SU-DHL-6 (cell line): ENCODE data around the gene STK32C.

ENCODE experiments used
- H2AFZ ChIP-seq: fragments of 200-600 bp; sonication (generic); 2 replicates; pipeline ENCODE4 v1.6.1; 2014; ENCODE audit warnings: low read depth, mild to moderate bottlenecking, moderate library complexity, mixed read lengths, antibody characterized with exemption, low read length; ENCODE audit not compliant: severe bottlenecking
- H3F3A ChIP-seq: fragments of 200-600 bp; shearing (Covaris generic); 2 replicates; pipeline ENCODE4 v1.6.0; 2016; ENCODE audit warnings: antibody characterized with exemption, mild to moderate bottlenecking; ENCODE audit not compliant: insufficient read depth
- H3K27ac ChIP-seq: fragments of 200-600 bp; sonication (generic); 2 replicates; pipeline ENCODE4 v1.5.1; 2016; ENCODE audit warnings: low read depth, mild to moderate bottlenecking, low read length, moderate library complexity, mixed read lengths
- H3K27me3 ChIP-seq: fragments of 200-600 bp; sonication (generic), shearing (Covaris generic); 2 replicates; pipeline ENCODE4 v1.6.0; 2014; ENCODE audit warnings: mild to moderate bottlenecking, low read length
- H3K36me3 ChIP-seq: fragments of 200-600 bp; sonication (generic); 2 replicates; pipeline ENCODE4 v1.6.1; 2014; ENCODE audit warnings: mild to moderate bottlenecking, low read length, mixed read lengths
- H3K4me2 ChIP-seq: fragments of 300-600, 200-600 bp; shearing (Covaris generic), sonication (generic); 2 replicates; pipeline ENCODE4 v1.6.0; 2014; ENCODE audit warnings: low read length, low read depth, mild to moderate bottlenecking; ENCODE audit not compliant: poor library complexity, severe bottlenecking
- H3K4me3 ChIP-seq: fragments of 200-600 bp; sonication (generic); 2 replicates; pipeline ENCODE4 v1.5.1; 2014; ENCODE audit warnings: antibody characterized with exemption, low read length, mild to moderate bottlenecking, mixed read lengths; ENCODE audit not compliant: insufficient read depth, poor library complexity, severe bottlenecking
- H3K79me2 ChIP-seq: fragments of 200-600 bp; sonication (generic); 2 replicates; pipeline ENCODE4 v1.6.1; 2014; ENCODE audit warnings: mild to moderate bottlenecking, low read length, moderate library complexity; ENCODE audit not compliant: insufficient read depth
- H3K9ac ChIP-seq: fragments of 200-600 bp; sonication (generic); 2 replicates; pipeline ENCODE4 v1.7.0; 2014; ENCODE audit warnings: mild to moderate bottlenecking, low read length
- H3K9me2 ChIP-seq: fragments of 200-600 bp; sonication (generic); replicated peaks from 2 replicates; pipeline ENCODE4 v1.6.1; 2014; ENCODE audit warnings: low read length; ENCODE audit not compliant: insufficient read depth
- H3K9me3 ChIP-seq: fragments of 200-600 bp; sonication (generic); 2 replicates; pipeline ENCODE4 v1.6.1; 2014; ENCODE audit warnings: low read length, mixed read lengths; ENCODE audit not compliant: insufficient read depth
- H4K20me1 ChIP-seq: fragments of 200-600 bp; sonication (generic); 2 replicates; pipeline ENCODE4 v1.6.1; 2014; ENCODE audit warnings: low read depth, mild to moderate bottlenecking, antibody characterized with exemption, low read length, moderate library complexity, mixed read lengths
- CTCF ChIP-seq: fragments of 200-600 bp; sonication (generic); IDR thresholded peaks from one replicate; pipeline ENCODE4 v1.5.1; 2017; ENCODE audit warnings: antibody characterized with exemption, mild to moderate bottlenecking, low read length, moderate library complexity; ENCODE audit not compliant: insufficient read depth, poor library complexity, severe bottlenecking
- EZH2phosphoT487 ChIP-seq: fragments of 200-600 bp; sonication (generic), shearing (Covaris generic); conservative IDR thresholded peaks from 2 replicates; pipeline ENCODE4 v1.6.1; 2018; ENCODE audit warnings: mild to moderate bottlenecking, antibody characterized with exemption, low read length, moderate library complexity, mixed read lengths

Gene STK32C

GRCh38 chr10:132192076-132192975 is 115.4 kb downstream of the STK32C start:
- TF ChIP-seq EZH2phosphoT487 (no peak), CTCF (no peak)
- Histone ChIP-seq H3K4me2 (no peak overlapping the region), H4K20me1 (no peaks in the 10 kb centered on the region), H3K27me3 (no peaks in the 10 kb centered on the region), H3K9ac (no peak overlapping the region), H3K36me3 (no peaks in the 10 kb centered on the region), H3K9me2 (no peaks in the 10 kb centered on the region), H3K4me3 (no peak overlapping the region), H3K79me2 (no peaks in the 10 kb centered on the region), H3K9me3 (no peaks in the 10 kb centered on the region), H2AFZ (no peak overlapping the region), H3K27ac (no peak overlapping the region), H3F3A (no peaks in the 10 kb centered on the region)

GRCh38 chr10:132189810-132190422 is 117.8 kb downstream of the STK32C start:
- H2AFZ ChIP-seq = no peak overlapping the region
- TF ChIP-seq EZH2phosphoT487 (no peak), CTCF (no peak)
- no peaks in the 10 kb centered on the region for H3K9me2 ChIP-seq
- H3K4me2 ChIP-seq = no peak overlapping the region
- no peaks in the 10 kb centered on the region for H4K20me1 ChIP-seq
- no peaks in the 10 kb centered on the region for H3K27me3 ChIP-seq
- no peak overlapping the region for H3K27ac ChIP-seq
- H3K79me2 ChIP-seq = no peaks in the 10 kb centered on the region
- no peaks in the 10 kb centered on the region for H3F3A ChIP-seq
- H3K36me3 ChIP-seq = no peaks in the 10 kb centered on the region
- H3K9ac ChIP-seq = no peak overlapping the region
- H3K9me3 ChIP-seq = no peaks in the 10 kb centered on the region
- no peak overlapping the region for H3K4me3 ChIP-seq

GRCh38 chr10:132189016-132189415 is 118.7 kb downstream of the STK32C start:
- Histone ChIP-seq H3F3A (no peaks in the 10 kb centered on the region), H3K9me2 (no peaks in the 10 kb centered on the region), H3K9me3 (no peaks in the 10 kb centered on the region), H3K4me2 (no peak overlapping the region), H4K20me1 (no peaks in the 10 kb centered on the region), H2AFZ (no peak overlapping the region), H3K27ac (no peak overlapping the region), H3K9ac (no peak overlapping the region), H3K4me3 (no peak overlapping the region), H3K79me2 (no peaks in the 10 kb centered on the region), H3K27me3 (no peaks in the 10 kb centered on the region), H3K36me3 (no peaks in the 10 kb centered on the region)
- TF ChIP-seq EZH2phosphoT487 = no peak
- no peak for TF ChIP-seq CTCF
